GM06990 (cell line): ENCODE measurements around the gene ZBTB7B.
A peak's percentile ranks its signal among the peaks of the same experiment; 100 is the strongest.
"Not testable (repeated sequence)": the region's sequence is repeated elsewhere in the genome, so short reads cannot be mapped to it uniquely, and the experiment has no call there.

Source experiments
- DNase-seq: peaks from one replicate; pipeline ENCODE4 v3.0.0-alpha.2; 2011; ENCODE audit not compliant: insufficient read length; ENCODE audit errors: extremely low read depth
- H3K27me3 ChIP-seq: replicated peaks from 2 replicates; pipeline ENCODE4 v1.6.0; 2011; ENCODE audit warnings: low read length; ENCODE audit not compliant: control insufficient read depth, insufficient read depth
- H3K36me3 ChIP-seq: 2 replicates; pipeline ENCODE4 v1.5.1; 2011; ENCODE audit warnings: low read length; ENCODE audit not compliant: control insufficient read depth, insufficient read depth
- H3K4me3 ChIP-seq: replicated peaks from 2 replicates; pipeline ENCODE4 v1.5.1; 2011; ENCODE audit warnings: low read depth, mild to moderate bottlenecking, control low read depth, low read length
- CTCF ChIP-seq: IDR thresholded peaks from 2 replicates; pipeline ENCODE4 v1.5.1; 2011; ENCODE audit warnings: low read length, control low read depth, mild to moderate bottlenecking, inconsistent platforms; ENCODE audit not compliant: insufficient read depth, poor library complexity, severe bottlenecking

The ZBTB7B gene

GRCh38 chr1:154973344-154974101, 29.1 kb upstream of the ZBTB7B start:
- Histone ChIP-seq H3K36me3 (peaks cover 3% of the 10 kb centered on the region), H3K27me3 (no peaks in the 10 kb centered on the region), H3K4me3 (peak overlapping the region; percentile 68)
- peak; percentile 18 for TF ChIP-seq CTCF
- peak; percentile 86 for DNase-seq

DNA sequence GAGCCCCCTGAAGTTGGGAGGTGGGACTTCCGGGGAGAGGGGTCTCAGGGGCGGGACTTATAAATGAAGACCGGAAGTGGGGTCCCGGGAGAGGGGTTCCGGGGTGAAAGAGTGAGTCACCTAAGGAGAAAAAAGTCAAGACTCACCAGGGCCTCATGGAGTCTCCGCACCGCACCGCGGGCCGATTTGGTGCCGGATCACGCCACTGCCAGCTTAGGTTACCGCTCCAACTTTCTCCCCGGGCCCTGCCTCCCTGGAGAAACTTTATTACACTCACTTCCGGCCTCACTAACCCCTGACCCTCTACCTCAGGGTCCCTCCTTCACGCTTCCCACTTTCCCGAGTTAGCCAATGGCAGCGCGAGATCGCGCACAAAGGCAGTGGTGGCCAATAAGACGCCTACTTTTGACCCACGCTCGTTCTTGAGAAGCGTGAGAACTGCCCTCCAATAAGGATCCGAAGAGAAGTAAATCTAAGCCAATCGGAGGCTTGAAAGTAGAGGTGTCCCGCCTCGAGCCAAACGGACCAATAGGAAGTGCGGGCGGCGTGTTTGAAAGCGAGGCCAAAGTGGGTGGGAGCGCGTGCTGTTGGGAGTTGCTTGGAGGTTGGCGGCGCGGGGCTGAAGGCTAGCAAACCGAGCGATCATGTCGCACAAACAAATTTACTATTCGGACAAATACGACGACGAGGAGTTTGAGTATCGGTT, 28.3 kb upstream of the ZBTB7B start, which contains the start of gene CKS1B:
CKS1B (plus strand) TSS at position 580 of the 706 bp plus-strand sequence; CDS start at position 645, 65 bp downstream.
- peak; percentile 94 for DNase-seq
- Histone ChIP-seq H3K4me3 (peak within 1 kb of the TSS; percentile 68), H3K27me3 (no peaks in the 10 kb centered on the region), H3K36me3 (peaks cover 2% of the 10 kb centered on the region)
- TF ChIP-seq CTCF: no peak

DNA sequence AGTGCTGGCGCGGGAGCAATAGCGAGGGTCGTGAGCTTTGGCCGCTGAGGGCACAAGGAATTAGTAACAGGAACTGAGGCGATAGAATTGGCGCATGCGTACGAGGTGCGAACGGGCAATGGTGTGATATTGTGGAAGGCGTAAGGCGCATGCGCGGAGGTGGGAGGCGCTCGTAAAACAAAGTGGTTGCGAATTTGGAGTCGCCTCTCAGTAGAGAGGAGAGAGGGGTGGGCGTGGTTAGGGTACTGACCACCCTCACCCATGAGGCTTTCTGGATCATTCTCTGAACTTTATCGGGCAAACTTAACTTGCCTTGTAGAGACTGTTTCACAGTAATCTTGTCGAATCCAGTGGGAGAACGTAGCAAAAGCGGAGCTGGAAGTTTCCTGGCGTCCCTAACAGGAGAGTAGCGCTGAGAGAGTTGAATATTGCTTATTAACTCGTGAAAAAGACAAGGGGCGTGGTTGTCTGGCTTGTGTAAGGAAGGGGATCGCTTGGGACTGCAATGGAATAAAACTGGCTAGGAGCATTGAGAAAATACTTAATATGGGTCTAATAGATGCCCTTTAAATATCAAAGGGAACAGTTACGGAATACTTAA, 27.7 kb upstream of the ZBTB7B start:
- H3K27me3 ChIP-seq: no peaks in the 10 kb centered on the region
- H3K4me3 ChIP-seq: peak overlapping the region; percentile 68
- no peaks in the 10 kb centered on the region; the same call in none of the 2 replicates for H3K36me3 ChIP-seq
- TF ChIP-seq CTCF: no peak
- peak; percentile 94 for DNase-seq

GRCh38 chr1:154975409-154976059, 27.1 kb upstream of the ZBTB7B start:
- no peak for TF ChIP-seq CTCF
- Histone ChIP-seq H3K4me3 (peak overlapping the region; percentile 68), H3K27me3 (no peaks in the 10 kb centered on the region), H3K36me3 (no peaks in the 10 kb centered on the region; the same call in none of the 2 replicates)
- peak; percentile 77 for DNase-seq

DNA sequence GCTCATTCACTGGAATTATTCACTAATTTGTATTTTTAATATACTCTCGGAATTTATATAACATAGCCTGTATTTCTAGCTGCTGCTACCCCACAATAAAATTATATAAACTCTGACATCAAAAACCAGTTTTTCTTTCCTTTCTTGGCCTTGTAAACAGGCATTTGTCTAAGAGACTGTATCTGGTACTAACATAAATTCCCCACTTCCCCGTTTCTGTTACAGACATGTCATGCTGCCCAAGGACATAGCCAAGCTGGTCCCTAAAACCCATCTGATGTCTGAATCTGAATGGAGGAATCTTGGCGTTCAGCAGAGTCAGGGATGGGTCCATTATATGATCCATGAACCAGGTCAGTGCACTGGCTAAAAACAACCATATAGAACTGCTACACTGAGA, 24.8 kb upstream of the ZBTB7B start:
- H3K27me3 ChIP-seq, DNase-seq, H3K4me3 ChIP-seq, H3K36me3 ChIP-seq: not testable (repeated sequence)
